ENCODE results near the gene PRSS12. TPM values are rescaled to one million over a fixed set of nuclear protein-coding genes. Genes with fewer than 3 reads are reported as not detected.

The PRSS12 gene
- total and polyA plus RNA-seq, 2 experiments from 2014 or later: 5.5 to 12.9 TPM

- Histone ChIP-seq H3K27me3 (ENCODE audit: insufficient read depth) (no peaks in the 10 kb centered on the region), H3K4me1 (ENCODE audit: insufficient read depth) (peaks cover 24% of the 10 kb centered on the region), H2AFZ (no peak overlapping the region), H3K9me2 (ENCODE audit: insufficient read depth) (no peaks in the 10 kb centered on the region), H3K79me2 (replicated peaks; ENCODE audit: insufficient read depth) (no peaks in the 10 kb centered on the region), H3K36me3 (ENCODE audit: insufficient read depth) (no peaks in the 10 kb centered on the region), H3K4me2 (no peak overlapping the region), H3K27ac (ENCODE audit: low read depth) (no peak overlapping the region), H3F3A (replicated peaks; ENCODE audit: low read depth) (no peaks in the 10 kb centered on the region), H4K20me1 (replicated peaks; ENCODE audit: insufficient read depth) (no peaks in the 10 kb centered on the region), H3K4me3 (no peak overlapping the region)
- Mint-ChIP-seq H3K36me3 (ENCODE audit: low read depth) (no peaks in the 10 kb centered on the region), H3K4me1 (peaks cover 24% of the 10 kb centered on the region), H3K9me3 (no peaks in the 10 kb centered on the region), H3K27me3 (ENCODE audit: insufficient read depth, low read depth, poor library complexity) (peaks cover 4% of the 10 kb centered on the region), H3K27ac (peak overlapping the region; percentile 15; the same call in 1 of the 2 replicates), H3K4me3 (no peak overlapping the region)
- TF ChIP-seq CREB1 (CRISPR knock-in tag; IDR thresholded peaks at IDR 0.05; ENCODE audit: low read depth) (no peak), CTCF (conservative IDR thresholded peaks at IDR 0.05; ENCODE audit: low read depth in 2 of 2) (no peak), POLR2AphosphoS5 (IDR thresholded peaks at IDR 0.05; ENCODE audit: low read depth) (no peak), ZNF331 (CRISPR knock-in tag; IDR thresholded peaks at IDR 0.05; ENCODE audit: low read depth) (no peak)
- ATAC-seq: no peak
- DNase-seq (ENCODE audit: low spot score): no peak
Observed at GRCh38 chr4:118322831-118323502, 29.8 kb downstream of the PRSS12 start.

- Histone ChIP-seq H2AFZ (no peak overlapping the region), H3K36me3 (ENCODE audit: insufficient read depth) (no peaks in the 10 kb centered on the region), H3K27me3 (ENCODE audit: insufficient read depth) (no peaks in the 10 kb centered on the region), H3K79me2 (replicated peaks; ENCODE audit: insufficient read depth) (no peaks in the 10 kb centered on the region), H3K9me2 (ENCODE audit: insufficient read depth) (no peaks in the 10 kb centered on the region), H4K20me1 (replicated peaks; ENCODE audit: insufficient read depth) (no peaks in the 10 kb centered on the region), H3K4me2 (no peak overlapping the region), H3F3A (replicated peaks; ENCODE audit: low read depth) (no peaks in the 10 kb centered on the region), H3K27ac (ENCODE audit: low read depth) (no peak overlapping the region), H3K4me1 (ENCODE audit: insufficient read depth) (peaks cover 6% of the 10 kb centered on the region), H3K4me3 (no peak overlapping the region)
- Mint-ChIP-seq H3K27me3 (ENCODE audit: insufficient read depth, low read depth, poor library complexity) (peaks cover 1% of the 10 kb centered on the region), H3K4me3 (no peak overlapping the region), H3K27ac (no peak overlapping the region), H3K9me3 (no peaks in the 10 kb centered on the region), H3K4me1 (peaks cover 9% of the 10 kb centered on the region), H3K36me3 (ENCODE audit: low read depth) (no peaks in the 10 kb centered on the region)
- ATAC-seq (no peak), DNase-seq (ENCODE audit: low spot score) (no peak)
- TF ChIP-seq REST (IDR thresholded peaks at IDR 0.05; ENCODE audit: unreplicated experiment): no peak
- no peak for TF ChIP-seq NANOG (IDR thresholded peaks at IDR 0.05; ENCODE audit: borderline replicate concordance)
- TF ChIP-seq JUNB (IDR thresholded peaks at IDR 0.05; ENCODE audit: unreplicated experiment): no peak
- TF ChIP-seq CREB1 (CRISPR knock-in tag; IDR thresholded peaks at IDR 0.05; ENCODE audit: low read depth): no peak
- no peak for TF ChIP-seq ZNF331 (CRISPR knock-in tag; IDR thresholded peaks at IDR 0.05; ENCODE audit: low read depth)
- TF ChIP-seq ETS1 (IDR thresholded peaks at IDR 0.05): no peak
- no peak for TF ChIP-seq ZNF114 (CRISPR knock-in tag; IDR thresholded peaks at IDR 0.05)
Observed at GRCh38 chr4:118318931-118319330, 33.9 kb downstream of the PRSS12 start.

Data from GM23338 (cell line).